Sciatic nerve (tissue), 2 donors: Measurements from ENCODE around the gene IMMP2L. TPM values are rescaled to one million over a fixed set of nuclear protein-coding genes. Genes with fewer than 3 reads are reported as not detected.

Source experiments
- ATAC-seq: fragments of 200-7000 bp; cut with Tn5 transposase; one replicate; pipeline ENCODE4 v1.9.1; 2020; ENCODE audit warnings: mild to moderate bottlenecking, moderate library complexity
- DNase-seq: peaks from one replicate; pipeline ENCODE4 v3.0.0-alpha.2; 2020; ENCODE audit warnings: low spot score
- intact Hi-C: fragments of 100-400 bp; cut with DNase I; formaldehyde crosslinking; loops from one replicate; pipeline ENCODE4 v1.14.2; 2022
- total RNA-seq: library from RNA; stranded (reverse); fragmentation: NEBNext Ultra II Directional; extraction: Animal tissue kit (Norgen Biotek cat#: 25700); gene quantifications from one replicate; pipeline ENCODE4 v1.2.1, GENCODE V29; 2021
- donor health status: DM: no; HTN: no; CAD: no.
- donor health status: DM: no; HTN: no; CAD: no.

Gene IMMP2L
- total RNA-seq, 1 donor from 2014 or later = 33.6 TPM

- intact Hi-C loops = no loop called here
- ATAC-seq (no peak), DNase-seq (no peak)
Observed at GRCh38 chr7:110801502-110801901, 760.8 kb downstream of the IMMP2L start.

GRCh38 chr7:110800984-110801383 is 761.3 kb downstream of the IMMP2L start:
- intact Hi-C loops = no loop called here
- no peak for ATAC-seq
- DNase-seq = no peak

- ATAC-seq (no peak), DNase-seq (no peak)
- intact Hi-C loops = no loop called here
Observed at GRCh38 chr7:110797656-110798055, 764.6 kb downstream of the IMMP2L start.

GRCh38 chr7:110790992-110791391 is 771.3 kb downstream of the IMMP2L start:
- ATAC-seq (no peak), DNase-seq (no peak)
- intact Hi-C loops = no loop called here

- intact Hi-C loops = no loop called here
- ATAC-seq (no peak), DNase-seq (no peak)
Observed at GRCh38 chr7:110786328-110786965, 775.8 kb downstream of the IMMP2L start.

GRCh38 chr7:110784749-110785148 is 777.5 kb downstream of the IMMP2L start:
- ATAC-seq = no peak
- DNase-seq = no peak
- intact Hi-C loops = no loop called here

- ATAC-seq = no peak
- intact Hi-C loops = no loop called here
Observed at GRCh38 chr7:110780712-110781111, 781.6 kb downstream of the IMMP2L start.

GRCh38 chr7:110779339-110779738 is 783.0 kb downstream of the IMMP2L start:
- DNase-seq = no peak
- intact Hi-C loops = no loop called here
- ATAC-seq = no peak

More at GRCh38 chr7:110780712-110781111, 781.6 kb downstream of the IMMP2L start:
- no peak for DNase-seq

GRCh38 chr7:110775046-110775445 is 787.2 kb downstream of the IMMP2L start:
- intact Hi-C loops = no loop called here
- no peak for ATAC-seq
- DNase-seq = no peak

- intact Hi-C loops = no loop called here
- ATAC-seq (no peak), DNase-seq (no peak)
Observed at GRCh38 chr7:110774071-110774470, 788.2 kb downstream of the IMMP2L start.

- intact Hi-C loops = no loop called here
- DNase-seq (no peak), ATAC-seq (no peak)
Observed at GRCh38 chr7:110772615-110773014, 789.7 kb downstream of the IMMP2L start.

- ATAC-seq = no peak
- DNase-seq = no peak
- intact Hi-C loops = no loop called here
Observed at GRCh38 chr7:110771717-110772116, 790.6 kb downstream of the IMMP2L start.

- ATAC-seq = no peak
- intact Hi-C loops = no loop called here
- no peak for DNase-seq
Observed at GRCh38 chr7:110767550-110768110, 794.7 kb downstream of the IMMP2L start.

GRCh38 chr7:110766864-110767263 is 795.4 kb downstream of the IMMP2L start:
- intact Hi-C loops = no loop called here
- no peak for ATAC-seq

GRCh38 chr7:110764852-110765251 is 797.4 kb downstream of the IMMP2L start:
- no peak for ATAC-seq
- no peak for DNase-seq
- intact Hi-C loops = no loop called here

More at GRCh38 chr7:110766864-110767263, 795.4 kb downstream of the IMMP2L start:
- no peak for DNase-seq

GRCh38 chr7:110762546-110763225 is 799.6 kb downstream of the IMMP2L start:
- intact Hi-C loops = no loop called here
- ATAC-seq = no peak
- no peak for DNase-seq

- intact Hi-C loops = no loop called here
- ATAC-seq (no peak), DNase-seq (no peak)
Observed at GRCh38 chr7:110760341-110760740, 802.0 kb downstream of the IMMP2L start.

GRCh38 chr7:110759069-110759468 is 803.2 kb downstream of the IMMP2L start:
- intact Hi-C loops = no loop called here
- ATAC-seq (no peak), DNase-seq (no peak)

GRCh38 chr7:110754649-110755048 is 807.6 kb downstream of the IMMP2L start:
- ATAC-seq (no peak), DNase-seq (no peak)
- intact Hi-C loops = no loop called here

- DNase-seq = no peak
- intact Hi-C loops = no loop called here
- ATAC-seq = no peak
Observed at GRCh38 chr7:110750931-110751605, 811.2 kb downstream of the IMMP2L start.
